ENCODE results near the gene ATG10. TPM values are rescaled to one million over a fixed set of nuclear protein-coding genes. Genes with fewer than 3 reads are reported as not detected.

The ATG10 gene
- total RNA-seq, 1 experiment from 2014 or later = 10.0 TPM

- intact Hi-C loops (cut with micrococcal nuclease; ENCODE audit: unreplicated experiment) = no loop called here
- Mint-ChIP-seq H3K36me3 (ENCODE audit: insufficient read depth, unreplicated experiment) (peaks cover 73% of the 10 kb centered on the region), H3K4me3 (ENCODE audit: low read depth, unreplicated experiment) (peak overlapping the region; percentile 78), H3K27me3 (ENCODE audit: unreplicated experiment) (no peaks in the 10 kb centered on the region), H3K27ac (ENCODE audit: unreplicated experiment) (peak overlapping the region; percentile 96), H3K9me3 (ENCODE audit: low read depth, unreplicated experiment) (no peaks in the 10 kb centered on the region), H3K4me1 (ENCODE audit: low read depth, unreplicated experiment) (peaks cover 27% of the 10 kb centered on the region)
- no peak for TF ChIP-seq CTCF (IDR thresholded peaks at IDR 0.05; ENCODE audit: unreplicated experiment)
- no peak for DNase-seq
- CTCF ChIA-PET = interaction anchor here (0.6 kb wide), 2 partner anchors 18 to 633 kb away, joined by 4 to 7 read pairs; no protein-coding TSS in a partner anchor
- TSS peak; percentile 49 for BruUV-seq (replicated peaks)
Observed at GRCh38 chr5:82276800-82277612, 305.2 kb downstream of the ATG10 start.

- H3K27me3 Mint-ChIP-seq (ENCODE audit: unreplicated experiment) = no peaks in the 10 kb centered on the region
- peaks cover 23% of the 10 kb centered on the region for H3K4me1 Mint-ChIP-seq (ENCODE audit: low read depth, unreplicated experiment)
- no peak for DNase-seq
- H3K36me3 Mint-ChIP-seq (ENCODE audit: insufficient read depth, unreplicated experiment) = peaks cover 69% of the 10 kb centered on the region
- TF ChIP-seq CTCF (IDR thresholded peaks at IDR 0.05; ENCODE audit: unreplicated experiment) = no peak
- CTCF ChIA-PET = interaction anchor here (1.4 kb wide), 1 partner anchor 12 kb away, joined by 4 read pairs; no protein-coding TSS in a partner anchor
- peak overlapping the region; percentile 96 for H3K27ac Mint-ChIP-seq (ENCODE audit: unreplicated experiment)
- no TSS peak for BruUV-seq (replicated peaks)
- H3K9me3 Mint-ChIP-seq (ENCODE audit: low read depth, unreplicated experiment) = no peaks in the 10 kb centered on the region
- intact Hi-C loops (cut with micrococcal nuclease; ENCODE audit: unreplicated experiment) = no loop called here
- peak overlapping the region; percentile 78 for H3K4me3 Mint-ChIP-seq (ENCODE audit: low read depth, unreplicated experiment)
Observed at GRCh38 chr5:82277613-82277986, 305.8 kb downstream of the ATG10 start.

GRCh38 chr5:82277987-82278710 lies 306.3 kb downstream of the ATG10 start, which contains the start of gene RPS23:
RPS23 (minus strand) TSS chr5:82278354; CDS start chr5:82278323, 31 bp downstream.
- DNase-seq = peak; percentile 91
- BruUV-seq (replicated peaks) = no TSS peak
- no peaks in the 10 kb centered on the region for H3K9me3 Mint-ChIP-seq (ENCODE audit: low read depth, unreplicated experiment)
- peaks cover 63% of the 10 kb centered on the region for H3K36me3 Mint-ChIP-seq (ENCODE audit: insufficient read depth, unreplicated experiment)
- no peak for TF ChIP-seq CTCF (IDR thresholded peaks at IDR 0.05; ENCODE audit: unreplicated experiment)
- intact Hi-C loops (cut with micrococcal nuclease; ENCODE audit: unreplicated experiment) = no loop called here
- peaks cover 20% of the 10 kb centered on the region for H3K4me1 Mint-ChIP-seq (ENCODE audit: low read depth, unreplicated experiment)
- no peaks in the 10 kb centered on the region for H3K27me3 Mint-ChIP-seq (ENCODE audit: unreplicated experiment)
- CTCF ChIA-PET = interaction anchor here (0.6 to 1.4 kb wide), 3 partner anchors 13 to 760 kb away, joined by 3 to 5 read pairs (median 4); no protein-coding TSS in a partner anchor
- peak within 1 kb of the TSS; percentile 96 for H3K27ac Mint-ChIP-seq (ENCODE audit: unreplicated experiment)
- H3K4me3 Mint-ChIP-seq (ENCODE audit: low read depth, unreplicated experiment) = peak within 1 kb of the TSS; percentile 78

GRCh38 chr5:82278711-82279370 lies 307.0 kb downstream of the ATG10 start:
- Mint-ChIP-seq H3K27me3 (ENCODE audit: unreplicated experiment) (no peaks in the 10 kb centered on the region), H3K9me3 (ENCODE audit: low read depth, unreplicated experiment) (no peaks in the 10 kb centered on the region), H3K4me1 (ENCODE audit: low read depth, unreplicated experiment) (peaks cover 20% of the 10 kb centered on the region), H3K36me3 (ENCODE audit: insufficient read depth, unreplicated experiment) (peaks cover 56% of the 10 kb centered on the region), H3K4me3 (ENCODE audit: low read depth, unreplicated experiment) (peak overlapping the region; percentile 78), H3K27ac (ENCODE audit: unreplicated experiment) (peak overlapping the region; percentile 96)
- intact Hi-C loops (cut with micrococcal nuclease; ENCODE audit: unreplicated experiment) = no loop called here
- CTCF ChIA-PET = interaction anchor here (0.6 to 1.4 kb wide), 3 partner anchors 13 to 760 kb away, joined by 3 to 5 read pairs (median 4); no protein-coding TSS in a partner anchor
- no peak for DNase-seq
- no peak for TF ChIP-seq CTCF (IDR thresholded peaks at IDR 0.05; ENCODE audit: unreplicated experiment)
- BruUV-seq (replicated peaks) = TSS peak; percentile 93
